A673 (cell line): ENCODE data around the gene FBXW8. TPM values are rescaled to one million over a fixed set of nuclear protein-coding genes. Genes with fewer than 3 reads are reported as not detected.

Source experiments
- BruUV-seq: library from RNA; stranded (reverse); fragments of 400-500 nt; replicated peaks from 2 replicates; lab custom pipeline; 2021; lab: Mats Ljungman, UMichigan
- CTCF ChIA-PET: fragments of 300-600 bp; sonication (Branson Sonifier 250); formaldehyde crosslinking; loops from one replicate; lab custom pipeline; 2022; ENCODE audit warnings: antibody characterized with exemption; lab: Charles Lee
- POLR2A ChIA-PET: fragments of 300-600 bp; sonication (Branson Sonifier 250); formaldehyde crosslinking; loops from one replicate; lab custom pipeline; 2022; ENCODE audit warnings: antibody characterized with exemption; ENCODE audit not compliant: low non-redundant PET; lab: Charles Lee
- DNase-seq: peaks from one replicate; pipeline ENCODE4 v3.0.0-alpha.2; 2015; ENCODE audit warnings: low spot score
- H3K27ac ChIP-seq: fragments of 200-600 bp; sonication (generic); 2 replicates; pipeline ENCODE4 v1.5.1; 2016; ENCODE audit warnings: mixed run types, low read depth, mild to moderate bottlenecking, mixed read lengths, antibody characterized with exemption, low read length; ENCODE audit not compliant: poor library complexity, severe bottlenecking
- H3K27me3 ChIP-seq: fragments of 200-600 bp; sonication (generic); replicated peaks from 2 replicates; pipeline ENCODE4 v1.6.1; 2017; ENCODE audit warnings: mixed run types, low read depth, mild to moderate bottlenecking, mixed read lengths, antibody characterized with exemption, low read length; ENCODE audit not compliant: insufficient read depth, poor library complexity
- H3K36me3 ChIP-seq: fragments of 200-600 bp; sonication (generic); 2 replicates; pipeline ENCODE4 v1.6.1; 2016; ENCODE audit warnings: mixed run types, mild to moderate bottlenecking, mixed read lengths, antibody characterized with exemption, low read length; ENCODE audit not compliant: insufficient read depth, poor library complexity, severe bottlenecking
- H3K4me1 ChIP-seq: fragments of 200-600 bp; sonication (generic); 2 replicates; pipeline ENCODE4 v1.6.1; 2017; ENCODE audit warnings: mixed run types, mild to moderate bottlenecking, mixed read lengths, antibody characterized with exemption, low read length; ENCODE audit not compliant: insufficient read depth, poor library complexity, severe bottlenecking
- H3K4me3 ChIP-seq: fragments of 200-600 bp; sonication (generic); 2 replicates; pipeline ENCODE4 v1.5.1; 2016; ENCODE audit warnings: low read depth, mixed run types, mild to moderate bottlenecking, mixed read lengths, low read length; ENCODE audit not compliant: poor library complexity, severe bottlenecking
- H3K9me3 ChIP-seq: fragments of 200-600 bp; sonication (generic); 2 replicates; pipeline ENCODE4 v1.6.1; 2016; ENCODE audit warnings: mixed run types, low read depth, mild to moderate bottlenecking, mixed read lengths, antibody characterized with exemption, low read length; ENCODE audit not compliant: poor library complexity, severe bottlenecking
- EZH2 ChIP-seq: fragments of 200-600 bp; sonication (generic); IDR thresholded peaks from 2 replicates; pipeline ENCODE4 v1.6.1; 2017; ENCODE audit warnings: borderline replicate concordance, low read depth, mild to moderate bottlenecking, mixed read lengths, antibody characterized with exemption, low read length; ENCODE audit not compliant: poor library complexity, severe bottlenecking
- intact Hi-C: fragments of 100-400 bp; cut with micrococcal nuclease; formaldehyde crosslinking; loops from one replicate; pipeline ENCODE4 v1.10.0; 2022; ENCODE audit not compliant: unreplicated experiment
- total RNA-seq: library from RNA; stranded (reverse); gene quantifications from 2 replicates; pipeline ENCODE4 v1.2.3, GENCODE V29; 2021
- TF ChIP-seq, protein P1 (sequence below): fragments of 300-800, 200-600 bp; sonication (generic); conservative IDR thresholded peaks from 2 replicates; pipeline ENCODE4 v1.5.1; 2017; ENCODE audit warnings: low read depth, mild to moderate bottlenecking, antibody characterized with exemption, low read length, moderate library complexity, mixed read lengths

The FBXW8 gene
- total RNA-seq, 1 experiment from 2014 or later: 14.8 TPM

DNA sequence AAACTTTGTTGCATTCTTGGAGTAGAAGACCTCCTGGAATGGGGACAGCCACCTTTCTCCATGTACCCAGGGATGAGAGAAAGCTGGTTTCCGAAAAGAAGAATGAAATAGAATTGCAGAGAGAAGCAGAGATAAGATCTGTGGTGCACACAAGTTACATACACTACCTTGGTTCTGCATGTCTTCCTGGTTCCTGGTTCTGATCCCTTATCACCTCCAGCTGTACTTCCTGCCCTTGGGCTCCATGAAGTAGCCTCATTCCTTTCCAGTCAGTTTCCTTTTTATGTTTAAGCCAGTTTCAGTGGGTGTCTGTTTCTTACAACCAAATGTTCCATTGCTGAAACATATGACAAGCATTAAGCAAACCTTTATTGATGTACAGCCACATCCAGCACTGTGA is 69.3 kb downstream of the FBXW8 start:
- no peak for DNase-seq
- Histone ChIP-seq H3K27me3 (no peaks in the 10 kb centered on the region), H3K27ac (no peak overlapping the region), H3K9me3 (no peaks in the 10 kb centered on the region), H3K36me3 (no peaks in the 10 kb centered on the region), H3K4me3 (no peak overlapping the region), H3K4me1 (peaks cover 3% of the 10 kb centered on the region)
- POLR2A ChIA-PET: no interaction called here
- CTCF ChIA-PET: no interaction called here
- no TSS peak for BruUV-seq
- intact Hi-C loops: no loop called here
- no peak for TF ChIP-seq EZH2
- TF ChIP-seq, protein P1, sequence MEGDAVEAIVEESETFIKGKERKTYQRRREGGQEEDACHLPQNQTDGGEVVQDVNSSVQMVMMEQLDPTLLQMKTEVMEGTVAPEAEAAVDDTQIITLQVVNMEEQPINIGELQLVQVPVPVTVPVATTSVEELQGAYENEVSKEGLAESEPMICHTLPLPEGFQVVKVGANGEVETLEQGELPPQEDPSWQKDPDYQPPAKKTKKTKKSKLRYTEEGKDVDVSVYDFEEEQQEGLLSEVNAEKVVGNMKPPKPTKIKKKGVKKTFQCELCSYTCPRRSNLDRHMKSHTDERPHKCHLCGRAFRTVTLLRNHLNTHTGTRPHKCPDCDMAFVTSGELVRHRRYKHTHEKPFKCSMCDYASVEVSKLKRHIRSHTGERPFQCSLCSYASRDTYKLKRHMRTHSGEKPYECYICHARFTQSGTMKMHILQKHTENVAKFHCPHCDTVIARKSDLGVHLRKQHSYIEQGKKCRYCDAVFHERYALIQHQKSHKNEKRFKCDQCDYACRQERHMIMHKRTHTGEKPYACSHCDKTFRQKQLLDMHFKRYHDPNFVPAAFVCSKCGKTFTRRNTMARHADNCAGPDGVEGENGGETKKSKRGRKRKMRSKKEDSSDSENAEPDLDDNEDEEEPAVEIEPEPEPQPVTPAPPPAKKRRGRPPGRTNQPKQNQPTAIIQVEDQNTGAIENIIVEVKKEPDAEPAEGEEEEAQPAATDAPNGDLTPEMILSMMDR: no peak

DNA sequence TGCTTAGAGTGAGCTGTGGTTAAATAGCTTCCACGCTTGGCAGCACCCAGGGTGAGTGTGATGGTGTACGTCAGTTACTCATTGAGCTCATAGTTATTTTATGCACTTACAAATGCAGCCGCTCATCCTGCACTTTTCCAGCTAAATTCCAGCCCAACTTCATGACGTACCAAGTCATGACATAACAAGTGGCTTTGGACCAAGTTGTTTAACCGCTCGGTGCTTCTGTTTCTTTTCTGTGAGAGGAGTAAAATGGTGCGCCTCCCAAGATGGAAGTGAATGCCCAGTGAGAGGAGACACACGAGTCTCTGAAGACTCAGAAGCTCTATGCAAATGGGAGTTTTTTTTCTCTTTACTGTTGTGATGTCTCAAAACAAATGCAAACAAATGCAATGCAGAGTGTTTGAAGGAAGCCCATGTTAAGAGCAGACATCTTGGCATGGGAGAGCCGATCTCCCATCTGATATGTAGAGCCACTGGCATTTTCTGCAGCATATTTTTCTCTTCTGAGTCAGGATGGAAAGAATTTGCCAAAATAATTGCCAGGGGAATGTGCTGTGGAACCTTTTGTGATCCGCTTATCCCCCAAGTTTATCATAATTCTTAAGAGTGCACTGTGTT is 72.2 kb downstream of the FBXW8 start:
- intact Hi-C loops: no loop called here

GRCh38 chr12:116984098-116984497 is 73.3 kb downstream of the FBXW8 start:
- H3K27ac ChIP-seq: no peak overlapping the region
- TF ChIP-seq EZH2: no peak
- TF ChIP-seq, protein P1: no peak
- no peaks in the 10 kb centered on the region for H3K27me3 ChIP-seq
- ChIA-PET POLR2A (no interaction called here), CTCF (no interaction called here)
- BruUV-seq: no TSS peak
- no peaks in the 10 kb centered on the region for H3K9me3 ChIP-seq
- H3K4me1 ChIP-seq: no peaks in the 10 kb centered on the region
- intact Hi-C loops: no loop called here
- no peak for DNase-seq
- H3K36me3 ChIP-seq: peaks cover 2% of the 10 kb centered on the region
- H3K4me3 ChIP-seq: no peak overlapping the region

More for the DNA sequence above, 72.2 kb downstream of the FBXW8 start:
- no peak for TF ChIP-seq EZH2
- TF ChIP-seq, protein P1: no peak
- H3K36me3 ChIP-seq: no peaks in the 10 kb centered on the region
- no peaks in the 10 kb centered on the region for H3K4me1 ChIP-seq
- H3K27ac ChIP-seq: no peak overlapping the region
- no peaks in the 10 kb centered on the region for H3K27me3 ChIP-seq
- ChIA-PET CTCF (interaction anchor here (0.6 kb wide), 1 partner anchor 16 kb away, joined by 6 read pairs; no protein-coding TSS in a partner anchor), POLR2A (no interaction called here)
- no peaks in the 10 kb centered on the region for H3K9me3 ChIP-seq
- BruUV-seq: no TSS peak
- no peak for DNase-seq
- no peak overlapping the region for H3K4me3 ChIP-seq
